HepG2 (cell line): ENCODE measurements around the gene NAV3. TPM values are rescaled to one million over a fixed set of nuclear protein-coding genes. Genes with fewer than 3 reads are reported as not detected.

Source experiments
- ATAC-seq: fragments of 200-7000 bp; cut with Tn5 transposase; 3 replicates; pipeline ENCODE4 v1.9.1; 2020; ENCODE audit warnings: mild to moderate bottlenecking, moderate library complexity
- BruUV-seq: library from RNA; stranded (reverse); fragments of 400-500 nt; replicated peaks from 2 replicates; lab custom pipeline; 2021; lab: Mats Ljungman, UMichigan
- CTCF ChIA-PET: fragments of 300-600 bp; formaldehyde crosslinking; extraction: SDS; loops from one replicate; lab custom pipeline; 2021; ENCODE audit warnings: low total read pairs, inconsistent platforms, low intra/inter-chr PET ratio; lab: Yijun Ruan, JAX
- POLR2A ChIA-PET: fragments of 350-600 bp; sonication (Branson Sonifier 250); formaldehyde crosslinking; loops from one replicate; lab custom pipeline; 2020; ENCODE audit warnings: antibody characterized with exemption, inconsistent platforms; lab: Yijun Ruan, JAX
- DNase-seq: peaks from one replicate; pipeline ENCODE4 v3.0.0-alpha.2; 2015; ENCODE audit warnings: low spot score
- FAIRE-seq: peaks from 3 replicates; lab custom pipeline; 2011; peaks lifted over from hg19 to GRCh38; lab: Jason Lieb, UNC
- H2AFZ ChIP-seq: one replicate; pipeline ENCODE4 v1.6.1; 2011; ENCODE audit warnings: low read length, inconsistent platforms
- H3K27ac ChIP-seq: fragments of 300-600 bp; 3 replicates; pipeline ENCODE4 v1.8.0; 2011; ENCODE audit warnings: mixed run types, mild to moderate bottlenecking, mixed read lengths, low read length, inconsistent platforms; ENCODE audit not compliant: insufficient read depth; ENCODE audit errors: extremely low read length
- H3K27me3 ChIP-seq, 2 experiments: fragments of 200-600 bp in 1 of 2; 2 replicates in 1 of 2; 3 replicates in 1 of 2; pipeline versions ENCODE4 v1.6.0 to v1.8.0; 2011; ENCODE audit warnings: low read length in 2 of 2, mild to moderate bottlenecking in 2 of 2, moderate library complexity in 2 of 2, inconsistent platforms in 1 of 2; ENCODE audit not compliant: insufficient read depth in 2 of 2, control insufficient read depth in 1 of 2
- H3K36me3 ChIP-seq, 2 experiments: fragments of 200-600 bp in 1 of 2; replicated peaks in 1 of 2; 2 replicates in 1 of 2; 3 replicates in 1 of 2; pipeline versions ENCODE4 v1.5.1 to v1.8.0; 2011; ENCODE audit warnings: low read length in 2 of 2, inconsistent platforms in 1 of 2; ENCODE audit not compliant: insufficient read depth in 2 of 2, control insufficient read depth in 1 of 2
- H3K4me1 ChIP-seq: 2 replicates; pipeline ENCODE4 v1.5.1; 2012; ENCODE audit warnings: low read length, inconsistent platforms; ENCODE audit not compliant: insufficient read depth
- H3K4me2 ChIP-seq: 2 replicates; pipeline ENCODE4 v1.6.0; 2011; ENCODE audit warnings: low read depth, low read length, inconsistent platforms
- H3K4me3 ChIP-seq, 3 experiments: fragments of 200-600 bp in 1 of 3; sonication (generic), shearing (Covaris generic) in 1 of 3; replicated peaks in 1 of 3; 2 replicates each; pipeline ENCODE4 v1.5.1; 2011 to 2016; ENCODE audit warnings: low read length in 3 of 3, inconsistent platforms in 2 of 3, low read depth in 2 of 3, mild to moderate bottlenecking in 2 of 3, control low read depth in 1 of 3, mixed read lengths in 1 of 3; ENCODE audit not compliant: insufficient read depth in 1 of 3
- H3K79me2 ChIP-seq: one replicate; pipeline ENCODE4 v1.6.1; 2011; ENCODE audit warnings: low read length, inconsistent platforms; ENCODE audit not compliant: insufficient read depth
- H3K9ac ChIP-seq: 2 replicates; pipeline ENCODE4 v1.6.0; 2011; ENCODE audit warnings: mild to moderate bottlenecking, low read depth, low read length, inconsistent platforms; ENCODE audit not compliant: insufficient read depth
- H3K9me3 ChIP-seq: 2 replicates; pipeline ENCODE4 v1.5.1; 2012; ENCODE audit warnings: mild to moderate bottlenecking, low read length
- H4K20me1 ChIP-seq: 2 replicates; pipeline ENCODE4 v1.6.0; 2011; ENCODE audit warnings: inconsistent platforms, mild to moderate bottlenecking, low read length, moderate library complexity; ENCODE audit not compliant: insufficient read depth
- ARNT2 ChIP-seq: sonication (generic); formaldehyde crosslinking; IDR thresholded peaks from 2 replicates; pipeline ENCODE4 v1.8.0; 2022; ENCODE audit warnings: mild to moderate bottlenecking, low read depth, missing genetic modification reagents, moderate library complexity
- ATAD3A ChIP-seq: sonication (generic); formaldehyde crosslinking; IDR thresholded peaks from 2 replicates; pipeline ENCODE4 v1.4.0; 2020; ENCODE audit warnings: missing genetic modification reagents
- FOXC1 ChIP-seq: sonication (generic); formaldehyde crosslinking; IDR thresholded peaks from 2 replicates; pipeline ENCODE4 v1.8.0; 2022; ENCODE audit warnings: mild to moderate bottlenecking, missing genetic modification reagents, borderline replicate concordance
- HHEX ChIP-seq: IDR thresholded peaks from 2 replicates; pipeline ENCODE4 v1.6.1; 2016; ENCODE audit warnings: control low read depth
- HNF1B ChIP-seq: sonication (generic); formaldehyde crosslinking; IDR thresholded peaks from 2 replicates; pipeline ENCODE4 v1.5.1; 2020; ENCODE audit warnings: mild to moderate bottlenecking, moderate library complexity, missing genetic modification reagents
- IRF1 ChIP-seq: sonication (generic); formaldehyde crosslinking; IDR thresholded peaks from 2 replicates; pipeline ENCODE4 v1.4.0; 2020; ENCODE audit warnings: low read depth, mild to moderate bottlenecking, missing genetic modification reagents
- ISL2 ChIP-seq: sonication (generic); formaldehyde crosslinking; IDR thresholded peaks from 2 replicates; pipeline ENCODE4 v1.5.0; 2020; ENCODE audit warnings: missing genetic modification reagents
- PAF1 ChIP-seq: IDR thresholded peaks from 2 replicates; pipeline ENCODE4 v1.6.1; 2016; ENCODE audit warnings: missing genetic modification reagents, missing compliant biosample characterization
- REXO4 ChIP-seq: sonication (generic); formaldehyde crosslinking; IDR thresholded peaks from 2 replicates; pipeline ENCODE4 v1.8.0; 2022; ENCODE audit warnings: missing genetic modification reagents, mild to moderate bottlenecking, borderline replicate concordance
- SMYD3 ChIP-seq: sonication (generic); formaldehyde crosslinking; IDR thresholded peaks from 2 replicates; pipeline ENCODE4 v1.8.1; 2023; ENCODE audit warnings: mild to moderate bottlenecking, missing genetic modification reagents
- SNRNP70 ChIP-seq: fragments of 200-400 bp; formaldehyde crosslinking; IDR thresholded peaks from 2 replicates; pipeline ENCODE4 v1.6.1; 2017; ENCODE audit warnings: mild to moderate bottlenecking, low read depth, low read length, moderate library complexity
- SP4 ChIP-seq: sonication (generic); formaldehyde crosslinking; IDR thresholded peaks from 2 replicates; pipeline ENCODE4 v1.8.1; 2023; ENCODE audit warnings: mild to moderate bottlenecking, missing genetic modification reagents
- ZBTB1 ChIP-seq: sonication (generic); formaldehyde crosslinking; IDR thresholded peaks from 2 replicates; pipeline ENCODE4 v1.4.0; 2020; ENCODE audit warnings: missing genetic modification reagents, borderline replicate concordance
- ZFY ChIP-seq: sonication (generic); formaldehyde crosslinking; IDR thresholded peaks from 2 replicates; pipeline ENCODE4 v1.4.0; 2020; ENCODE audit warnings: missing genetic modification reagents
- ZNF230 ChIP-seq: sonication (generic); formaldehyde crosslinking; IDR thresholded peaks from 2 replicates; pipeline ENCODE4 v1.4.0; 2020; ENCODE audit warnings: mild to moderate bottlenecking, missing genetic modification reagents
- ZNF383 ChIP-seq: sonication (generic); formaldehyde crosslinking; IDR thresholded peaks from 2 replicates; pipeline ENCODE4 v1.4.0; 2020; ENCODE audit warnings: missing genetic modification reagents, mild to moderate bottlenecking, borderline replicate concordance
- ZNF747 ChIP-seq: sonication (generic); formaldehyde crosslinking; IDR thresholded peaks from 2 replicates; pipeline ENCODE4 v1.8.1; 2023; ENCODE audit warnings: missing genetic modification reagents, mild to moderate bottlenecking, borderline replicate concordance
- WGBS: methylation state at CpG from one replicate; pipeline ENCODE4 v1.1.6; 2017; ENCODE audit warnings: low lambda C conversion rate; 5-methylcytosine and 5-hydroxymethylcytosine counted together
- in situ Hi-C: cut with HindIII; loops from 2 replicates; pipeline ENCODE4 v1.10.0; 2017; ENCODE audit warnings: low pct_unique_long_range_greater_than_20kb; ENCODE audit not compliant: extremely low pct_ligation_motif_present
- intact Hi-C: fragments of 100-400 bp; cut with micrococcal nuclease; formaldehyde crosslinking; loops from one replicate; pipeline ENCODE4 v1.10.0; 2022; ENCODE audit not compliant: unreplicated experiment
- polyA plus RNA-seq, 8 experiments: library from polyadenylated mRNA; depleted of rRNA in 3 of 8; stranded (reverse) in 7 of 8; unstranded in 1 of 8; fragments of >200 nt; fragmentation: Illumina TruSeq in 4 of 8; extraction: Trizol in 4 of 8; gene quantifications; 2 replicates each; pipeline versions ENCODE4 v1.2.1 to v1.2.3, GENCODE V29; 2011 to 2016; ENCODE audit warnings: low read depth in 4 of 8, missing spikeins in 1 of 8, mixed read lengths in 1 of 8; ENCODE audit not compliant: insufficient read depth in 1 of 8
- total RNA-seq, 5 experiments: library from RNA; depleted of rRNA; stranded (reverse); fragments of >200 nt; fragmentation: Illumina TruSeq; extraction: Trizol; gene quantifications; 2 replicates each; pipeline ENCODE4 v1.2.3, GENCODE V29; 2016; ENCODE audit warnings: low read depth in 1 of 5
- TF ChIP-seq, protein P1 (sequence below): sonication (generic); formaldehyde crosslinking; IDR thresholded peaks from 2 replicates; pipeline ENCODE4 v1.8.1; 2022; ENCODE audit warnings: mild to moderate bottlenecking, missing genetic modification reagents

NAV3 gene
- total and polyA plus RNA-seq, 2 of the 13 experiments (the other 11 are each of a cell fraction or from before 2014, with no cell fraction given): 0.01 to 0.18 TPM

- H3K4me3 ChIP-seq: no peak overlapping the region
- CTCF ChIA-PET: no interaction called here
- no peaks in the 10 kb centered on the region for H3K27me3 ChIP-seq
- no peak for ATAC-seq
- H3K36me3 ChIP-seq: no peaks in the 10 kb centered on the region
- no peak for FAIRE-seq
- H3K27ac ChIP-seq: no peak overlapping the region
- POLR2A ChIA-PET: no interaction called here
- intact Hi-C loops (no loop called here), in situ Hi-C loops (no loop called here)
- H3K9me3 ChIP-seq: no peaks in the 10 kb centered on the region
- no peak overlapping the region for H3K4me2 ChIP-seq
- H4K20me1 ChIP-seq: no peaks in the 10 kb centered on the region
- DNase-seq: no peak
- no peaks in the 10 kb centered on the region for H3K4me1 ChIP-seq
- H3K9ac ChIP-seq: no peak overlapping the region
- TF ChIP-seq SNRNP70 (no peak), SMYD3 (CRISPR knock-in tag) (no peak), ZNF747 (CRISPR knock-in tag) (no peak), SP4 (CRISPR knock-in tag) (no peak), FOXC1 (no peak)
- BruUV-seq: no TSS peak
- H2AFZ ChIP-seq: no peak overlapping the region
- no peaks in the 10 kb centered on the region for H3K79me2 ChIP-seq
Measured at GRCh38 chr12:78090266-78090665, 259.6 kb downstream of the NAV3 start.

DNA sequence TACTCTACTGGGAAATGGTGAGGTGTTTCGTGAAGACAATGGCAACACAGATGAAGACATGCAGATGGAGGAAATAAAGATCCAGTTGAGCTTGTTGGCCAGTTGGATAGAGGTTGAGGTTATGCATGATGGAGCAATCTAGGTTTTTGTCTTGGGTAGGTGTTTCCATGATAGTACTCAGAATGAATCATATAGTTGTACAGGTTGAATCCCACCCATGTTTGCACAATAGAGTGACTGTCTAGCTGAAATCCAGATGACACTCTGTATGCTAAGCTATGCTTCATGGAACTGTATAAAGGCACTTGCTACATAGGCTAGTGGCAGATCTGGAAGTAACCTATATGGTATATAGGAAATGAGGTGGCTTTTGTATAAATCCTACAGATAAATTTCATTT is 264.9 kb downstream of the NAV3 start:
- no peaks in the 10 kb centered on the region for H3K27me3 ChIP-seq
- H3K9ac ChIP-seq: no peak overlapping the region
- no peaks in the 10 kb centered on the region for H3K79me2 ChIP-seq
- ChIA-PET POLR2A (no interaction called here), CTCF (no interaction called here)
- H3K9me3 ChIP-seq: no peaks in the 10 kb centered on the region
- no peaks in the 10 kb centered on the region for H3K4me1 ChIP-seq
- BruUV-seq: no TSS peak
- ATAC-seq (no peak), DNase-seq (no peak), FAIRE-seq (no peak)
- H3K27ac ChIP-seq: no peak overlapping the region
- H2AFZ ChIP-seq: no peak overlapping the region
- WGBS: 19% methylated on average over 1 of the region's 1 CpG
- H3K4me3 ChIP-seq: no peak overlapping the region
- in situ Hi-C loops: no loop called here
- intact Hi-C loops: no loop called here
- no peak overlapping the region for H3K4me2 ChIP-seq
- no peaks in the 10 kb centered on the region for H3K36me3 ChIP-seq
- H4K20me1 ChIP-seq: no peaks in the 10 kb centered on the region
- TF ChIP-seq IRF1 (CRISPR knock-in tag) (no peak), ZNF383 (CRISPR knock-in tag) (no peak), ZFY (no peak), PAF1 (no peak), ZNF230 (CRISPR knock-in tag) (no peak), ZBTB1 (no peak), ISL2 (CRISPR knock-in tag) (no peak), HHEX (CRISPR knock-in tag) (no peak), REXO4 (no peak), ARNT2 (no peak), ATAD3A (CRISPR knock-in tag) (no peak), HNF1B (CRISPR knock-in tag) (no peak)
- TF ChIP-seq, protein P1, sequence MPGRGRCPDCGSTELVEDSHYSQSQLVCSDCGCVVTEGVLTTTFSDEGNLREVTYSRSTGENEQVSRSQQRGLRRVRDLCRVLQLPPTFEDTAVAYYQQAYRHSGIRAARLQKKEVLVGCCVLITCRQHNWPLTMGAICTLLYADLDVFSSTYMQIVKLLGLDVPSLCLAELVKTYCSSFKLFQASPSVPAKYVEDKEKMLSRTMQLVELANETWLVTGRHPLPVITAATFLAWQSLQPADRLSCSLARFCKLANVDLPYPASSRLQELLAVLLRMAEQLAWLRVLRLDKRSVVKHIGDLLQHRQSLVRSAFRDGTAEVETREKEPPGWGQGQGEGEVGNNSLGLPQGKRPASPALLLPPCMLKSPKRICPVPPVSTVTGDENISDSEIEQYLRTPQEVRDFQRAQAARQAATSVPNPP (CRISPR knock-in tag): no peak
